LNCAP (cell line): ENCODE results near the gene PDE1C.

Experiments used
- CTCF ChIP-seq: fragments of 450-650 bp; IDR thresholded peaks from 2 replicates; pipeline ENCODE4 v1.5.1; 2017; ENCODE audit warnings: mild to moderate bottlenecking

The PDE1C gene

GRCh38 chr7:31982962-31983361 lies 87.2 kb downstream of the PDE1C start:
- TF ChIP-seq CTCF, result no peak

- TF ChIP-seq CTCF, result no peak
Observed at GRCh38 chr7:31981874-31982390, 88.3 kb downstream of the PDE1C start.

- no peak for TF ChIP-seq CTCF
Observed at GRCh38 chr7:31979690-31980330, 90.4 kb downstream of the PDE1C start.

GRCh38 chr7:31975546-31975945 lies 94.7 kb downstream of the PDE1C start:
- TF ChIP-seq CTCF, result no peak

- no peak for TF ChIP-seq CTCF
Observed at GRCh38 chr7:31974351-31974750, 95.9 kb downstream of the PDE1C start.

GRCh38 chr7:31971049-31971667 lies 99.0 kb downstream of the PDE1C start:
- TF ChIP-seq CTCF, result no peak

GRCh38 chr7:31970501-31970900 lies 99.7 kb downstream of the PDE1C start:
- TF ChIP-seq CTCF, result no peak
